Daoy (cell line): ENCODE measurements around the gene HACL1. TPM values are rescaled to one million over a fixed set of nuclear protein-coding genes. Genes with fewer than 3 reads are reported as not detected.
A peak's percentile ranks its signal among the peaks of the same experiment; 100 is the strongest.

Experiments
- DNase-seq: peaks from one replicate; pipeline ENCODE4 v3.0.0-alpha.2; 2015; ENCODE audit warnings: low read depth
- total RNA-seq: library from RNA; depleted of rRNA; stranded (reverse); fragments of >200 nt; shearing (Covaris generic); gene quantifications from 2 replicates; pipeline ENCODE4 v1.2.3, GENCODE V29; 2014; rRNA removed

HACL1 gene
- 26.4 and 34.6 TPM in 2 replicates for total RNA-seq

DNA sequence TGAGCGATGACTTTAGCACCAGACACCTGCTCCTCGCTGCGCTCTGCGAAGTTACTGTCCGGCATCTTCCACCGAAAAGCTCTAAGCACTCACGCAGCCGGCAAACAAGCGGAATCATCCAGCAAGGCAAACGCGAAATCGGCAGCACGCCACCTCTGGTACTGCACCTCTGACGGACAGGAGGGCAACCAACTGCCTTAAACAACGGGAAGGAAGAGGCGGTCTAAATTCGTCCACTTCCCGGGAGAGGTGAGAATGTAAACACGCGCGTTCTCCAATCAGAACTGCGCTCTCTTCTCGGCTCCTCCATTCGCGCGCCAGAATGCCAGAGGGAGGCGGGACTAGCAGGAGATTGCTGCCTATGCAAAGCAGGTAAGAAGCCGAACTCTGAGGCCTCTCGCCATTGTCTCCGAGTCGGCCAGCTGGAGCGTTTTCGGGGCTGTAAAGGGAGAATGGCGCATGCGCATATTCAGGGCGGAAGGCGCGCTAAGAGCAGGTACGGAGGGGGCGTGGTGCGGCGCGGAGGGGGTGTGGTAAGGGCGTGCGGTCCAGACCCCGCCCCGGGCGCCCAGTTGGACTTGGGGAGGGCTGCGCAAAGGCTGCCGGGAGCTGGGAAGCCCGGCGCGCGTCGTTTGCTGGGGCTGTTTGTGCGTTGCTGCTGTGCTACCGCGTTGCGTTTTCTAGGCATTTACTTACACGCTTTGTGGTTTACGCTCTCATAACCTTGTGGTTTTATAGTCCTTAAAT is at the start of gene HACL1, which contains the start of gene BTD:
Gene HACL1, minus strand, starts transcription at position 171 of the 747 bp plus-strand sequence. Its CDS starts 106 bp downstream, at position 65.
Gene BTD, plus strand, starts transcription at position 347 of the 747 bp plus-strand sequence. CDS start 33,695 bp downstream, outside the sequence.
- peak; percentile 98 for DNase-seq

DNA sequence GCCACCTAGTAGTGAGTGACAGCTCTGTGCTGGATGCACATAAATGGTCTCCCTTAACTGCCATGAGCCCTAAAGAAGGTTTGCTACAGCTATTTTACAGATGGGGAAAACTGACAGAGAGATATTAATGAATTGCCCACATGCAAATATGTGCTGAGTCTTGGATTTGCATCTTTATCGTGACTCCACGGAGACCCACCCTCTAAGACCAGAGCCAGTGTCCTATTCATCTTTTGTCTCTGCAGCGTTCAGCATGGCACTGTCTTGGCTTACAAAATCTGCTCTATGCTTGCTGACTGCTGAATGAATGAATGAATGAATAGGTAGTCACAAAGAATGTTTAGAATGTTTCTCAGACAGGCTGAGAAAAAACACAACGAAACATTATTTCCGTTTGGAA is 48.5 kb upstream of the HACL1 start:
- DNase-seq, result no peak

DNA sequence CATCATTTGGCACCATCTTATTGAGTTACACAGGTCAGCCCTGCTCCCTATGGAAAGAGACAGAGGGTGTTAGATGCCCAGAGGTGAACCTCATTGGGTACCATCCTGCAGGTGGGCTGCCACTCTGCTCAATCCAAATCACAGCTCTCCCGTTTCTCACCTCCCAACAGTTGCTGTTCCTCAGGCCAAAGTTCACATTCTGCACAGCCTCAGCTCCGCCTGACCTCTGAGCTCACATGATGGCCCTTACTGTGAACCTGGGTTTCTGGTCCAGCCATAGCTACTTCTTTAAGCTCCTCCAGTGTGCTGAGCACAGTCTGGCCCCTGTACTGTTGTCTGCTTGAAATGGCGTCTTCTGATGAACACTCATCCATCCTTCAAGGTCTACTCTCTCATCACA is 48.0 kb upstream of the HACL1 start:
- no peak for DNase-seq

DNA sequence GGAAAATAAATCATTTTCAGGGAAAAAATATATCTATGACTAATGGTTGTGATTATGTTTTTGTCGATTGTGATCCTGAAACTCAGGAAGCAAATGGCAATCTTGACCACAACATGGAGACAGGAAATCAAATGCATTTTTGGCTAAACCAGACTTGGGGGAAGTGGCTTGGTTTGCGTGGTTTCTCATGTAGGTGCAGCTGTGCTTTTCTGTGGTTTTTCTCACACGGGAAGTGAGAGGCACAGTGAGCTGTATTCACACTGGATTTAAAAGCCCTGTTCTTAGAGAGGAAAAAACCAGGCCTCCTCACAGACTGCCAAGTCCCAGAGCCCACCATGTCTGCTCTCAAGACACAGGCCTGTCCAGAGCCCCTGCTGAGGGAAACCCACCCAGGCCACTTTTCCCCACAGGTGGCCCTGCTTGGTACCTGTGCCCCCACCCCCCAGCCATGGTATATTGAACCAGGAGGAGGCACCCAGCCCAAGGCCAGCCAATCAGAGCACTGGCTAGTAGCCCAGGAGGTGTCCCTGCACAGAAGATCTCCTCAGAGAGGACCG is 46.3 kb upstream of the HACL1 start:
- peak; percentile 91 for DNase-seq

DNA sequence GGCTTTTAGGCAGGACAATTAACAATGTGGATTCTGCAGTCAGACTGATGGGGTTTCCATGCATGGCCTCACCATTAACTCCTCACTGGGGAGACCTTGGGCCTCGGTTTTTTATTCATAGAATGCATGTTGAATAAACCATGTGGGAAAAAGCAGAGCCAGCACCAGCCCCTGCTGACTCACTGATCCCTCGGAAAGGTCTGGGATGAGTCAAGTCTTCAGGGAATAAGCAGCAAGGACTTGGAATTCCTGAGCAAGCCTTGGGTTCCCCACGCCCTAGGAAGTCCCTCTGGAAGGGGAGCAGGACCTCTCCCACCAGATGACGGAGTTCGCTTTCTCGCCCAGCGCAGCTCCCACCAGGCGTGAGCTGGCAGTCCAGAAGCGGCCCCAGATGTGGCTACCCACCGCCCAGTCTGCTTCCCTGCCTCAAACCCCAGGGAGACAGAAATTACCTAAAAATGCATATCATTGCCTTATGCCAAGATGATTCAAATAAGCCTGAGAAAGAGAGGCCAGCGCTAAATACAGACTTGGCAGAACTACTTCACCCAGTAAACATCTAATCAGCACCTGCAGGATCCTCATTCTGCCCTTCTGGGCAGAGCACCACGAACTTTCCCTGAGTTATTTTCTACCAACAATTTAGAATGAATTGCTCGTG is 45.6 kb upstream of the HACL1 start:
- DNase-seq, result peak; percentile 95

DNA sequence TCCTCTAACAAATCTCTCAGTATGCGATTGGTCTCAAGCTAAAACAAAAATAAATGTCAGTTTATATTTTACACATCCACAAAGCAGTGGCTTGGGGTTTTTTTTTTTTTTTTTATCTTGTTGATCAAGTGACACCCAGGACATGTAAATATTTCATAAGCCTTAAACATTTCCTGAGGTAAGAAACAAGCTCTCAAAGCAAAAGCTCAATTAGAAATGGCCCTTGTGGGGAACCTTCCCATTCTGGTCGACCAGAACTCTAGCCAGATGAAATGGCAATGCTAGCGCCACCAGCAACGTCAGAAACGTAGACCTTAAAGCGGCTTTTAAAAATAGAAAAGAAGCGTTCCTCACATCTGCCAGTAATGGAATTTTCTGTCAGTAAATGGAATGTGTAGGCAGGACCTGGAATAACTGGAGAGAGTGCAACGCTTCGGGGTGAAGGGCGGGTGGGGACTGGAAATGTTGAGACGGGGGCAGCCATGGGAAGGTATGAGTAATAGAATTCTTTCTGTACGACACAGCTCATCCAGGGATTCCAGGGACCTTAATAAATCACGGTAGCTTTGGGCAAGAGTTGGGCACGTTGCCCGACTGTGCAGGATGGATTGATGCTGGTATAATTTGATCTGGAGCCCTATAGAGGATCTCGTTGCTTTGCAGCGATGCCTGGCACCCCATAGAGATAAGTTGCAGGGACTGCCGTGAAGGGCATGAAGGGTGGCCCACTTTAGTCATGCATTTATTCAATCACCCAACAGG is 44.6 kb upstream of the HACL1 start:
- peak; percentile 91 for DNase-seq

DNA sequence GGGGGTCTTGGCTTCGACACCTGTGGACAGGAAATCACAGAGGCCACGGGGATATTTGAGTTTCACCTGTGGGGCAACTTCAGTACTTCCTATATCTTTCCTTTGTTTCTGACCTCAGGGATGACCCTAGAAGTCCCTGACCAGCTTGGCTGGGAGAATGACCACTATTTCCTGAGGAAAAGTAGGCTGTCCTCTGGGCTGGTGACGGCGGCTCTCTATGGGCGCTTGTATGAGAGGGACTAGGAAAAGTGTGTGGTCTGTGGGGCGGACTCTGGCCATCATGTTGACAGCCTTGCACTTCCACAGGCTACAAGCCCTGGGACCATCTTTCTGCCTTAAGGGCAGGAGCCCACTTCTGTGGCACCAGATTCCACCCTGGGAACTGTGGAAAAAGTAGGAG is 43.9 kb upstream of the HACL1 start:
- DNase-seq, result no peak

DNA sequence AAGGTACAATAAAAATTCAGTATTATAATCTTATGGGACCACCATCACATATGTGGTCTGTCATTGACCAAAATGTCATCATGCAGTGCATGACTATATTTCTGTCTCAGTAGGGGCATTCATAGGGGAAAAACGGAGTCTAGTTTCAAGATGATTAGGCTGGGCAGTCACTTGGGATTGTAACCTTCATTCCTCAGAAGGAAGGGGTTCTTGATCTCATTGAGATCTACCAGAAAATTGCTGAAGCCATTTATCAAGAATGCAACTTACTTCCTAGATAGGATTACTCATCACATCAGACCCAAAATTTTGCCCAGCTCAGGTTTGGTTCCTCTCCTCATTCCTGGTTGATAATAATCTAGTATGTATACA is 37.5 kb upstream of the HACL1 start:
- no peak for DNase-seq

DNA sequence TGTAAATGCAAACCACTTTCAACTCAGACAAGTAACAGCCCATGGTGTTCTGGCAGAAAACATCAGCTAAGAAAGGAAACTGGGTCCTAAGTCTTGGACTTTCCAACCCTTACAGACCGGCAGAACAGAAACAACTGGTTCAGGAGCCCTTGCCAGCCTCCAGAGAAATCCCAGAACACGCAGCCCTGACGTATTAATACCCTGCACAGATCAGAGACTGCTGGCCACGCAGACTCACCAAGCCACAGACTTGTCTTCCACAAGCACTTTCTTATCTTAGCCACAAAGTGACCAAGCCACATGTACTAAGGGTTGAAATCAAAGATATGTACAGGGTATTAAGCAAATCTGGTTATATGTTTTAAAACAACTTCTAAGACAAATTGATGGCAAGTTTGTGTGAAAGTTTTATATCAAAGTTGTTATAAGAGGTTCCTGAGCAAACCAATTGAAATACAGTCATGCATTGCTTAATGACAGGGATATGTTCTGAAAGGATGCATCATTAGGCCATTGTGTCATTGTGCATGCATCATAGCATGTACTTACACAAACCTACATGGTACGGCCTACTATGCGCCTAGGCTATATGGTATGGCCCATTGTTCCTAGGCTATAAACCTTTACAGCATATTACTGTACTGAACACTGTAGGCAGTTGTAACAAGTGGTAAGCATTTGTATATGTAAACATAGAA is 37.0 kb upstream of the HACL1 start:
- no peak for DNase-seq

DNA sequence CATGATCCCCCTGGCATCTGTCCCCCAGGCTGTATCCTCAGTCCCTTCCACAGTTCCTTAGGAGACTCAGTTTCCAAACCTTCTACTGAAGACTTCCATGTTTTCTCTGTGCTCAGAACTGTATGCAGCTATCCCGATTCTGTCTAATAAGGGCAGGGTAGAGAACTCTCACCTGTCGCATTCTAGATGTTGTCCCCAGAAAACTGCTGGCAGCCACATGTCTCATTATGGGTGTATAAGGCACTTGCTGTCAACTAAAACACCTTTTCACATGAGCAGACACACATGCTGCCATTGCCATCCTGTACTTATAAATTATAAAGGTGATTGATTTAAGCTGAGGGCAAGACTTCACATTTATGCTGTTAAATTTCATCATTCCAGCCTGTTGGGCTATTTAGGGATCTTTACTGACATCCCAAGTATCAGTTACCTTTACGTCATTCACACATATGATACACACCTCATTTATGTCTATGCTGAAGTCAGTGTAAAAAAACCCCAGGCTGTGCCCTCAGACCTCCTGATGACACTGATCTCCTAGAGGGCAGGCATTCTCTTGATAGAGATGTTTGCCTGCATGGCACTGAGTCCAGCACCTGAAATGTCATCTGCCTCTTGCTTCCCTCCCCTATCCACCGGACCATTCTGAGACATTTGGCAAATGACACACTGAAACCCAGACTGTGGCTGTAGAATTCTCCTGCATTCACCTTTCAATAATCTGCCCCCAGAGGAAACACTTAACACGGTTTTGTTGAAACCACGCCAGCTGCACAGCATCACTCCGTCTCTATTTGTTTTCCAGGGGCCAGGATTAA is 36.0 kb upstream of the HACL1 start:
- peak; percentile 28 for DNase-seq

DNA sequence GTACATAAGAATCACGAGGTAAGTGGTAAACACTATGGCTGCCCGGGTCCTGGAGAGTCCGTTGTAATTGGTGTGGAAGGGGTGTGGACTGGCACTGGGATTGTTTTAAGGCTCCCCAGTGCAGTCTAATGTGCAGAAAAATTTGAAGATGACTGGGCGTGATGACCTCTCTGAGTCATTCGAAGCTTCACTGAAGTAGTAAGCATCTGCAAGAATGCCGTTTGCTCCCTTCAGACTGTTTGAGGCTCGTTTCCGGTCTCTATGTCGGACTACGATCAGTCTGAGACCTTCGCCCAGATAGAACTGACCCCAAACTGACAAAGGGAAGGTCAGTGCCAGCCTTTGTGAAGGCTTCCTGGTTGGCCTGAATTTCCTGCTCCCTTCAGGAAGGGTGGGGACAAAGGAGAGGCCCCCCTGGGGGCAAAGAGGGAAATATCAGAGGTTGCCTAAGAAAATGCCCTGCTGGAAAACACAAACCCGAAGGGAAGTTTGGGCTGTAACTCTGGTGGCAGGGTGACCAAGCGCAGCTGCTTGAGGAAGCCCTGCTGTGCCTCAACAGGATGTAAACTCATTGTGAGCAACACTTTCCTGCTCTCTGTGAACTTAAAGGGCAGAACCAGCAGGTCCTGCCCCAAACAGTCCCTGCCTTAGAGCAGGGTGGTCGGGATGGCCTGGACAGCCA is 34.8 kb upstream of the HACL1 start:
- peak; percentile 81 for DNase-seq

DNA sequence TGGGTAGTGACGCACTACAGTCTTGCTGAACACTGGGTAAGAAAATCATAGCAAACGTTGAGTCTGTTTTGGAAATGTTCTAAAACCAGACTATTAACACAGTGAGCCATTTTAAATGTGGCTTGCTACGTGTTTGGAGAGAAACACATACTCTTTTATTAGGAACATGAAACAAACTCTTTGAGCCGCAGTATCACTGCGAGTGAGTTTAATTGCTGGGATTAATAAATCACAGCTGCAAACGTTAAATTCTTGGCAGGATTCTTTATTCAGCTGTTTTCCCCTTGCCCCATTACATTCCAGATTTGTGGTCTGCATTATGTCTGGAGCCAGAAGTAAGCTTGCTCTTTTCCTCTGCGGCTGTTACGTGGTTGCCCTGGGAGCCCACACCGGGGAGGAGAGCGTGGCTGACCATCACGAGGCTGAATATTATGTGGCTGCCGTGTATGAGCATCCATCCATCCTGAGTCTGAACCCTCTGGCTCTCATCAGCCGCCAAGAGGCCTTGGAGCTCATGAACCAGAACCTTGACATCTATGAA is 33.8 kb upstream of the HACL1 start:
- peak; percentile 22 for DNase-seq

DNA sequence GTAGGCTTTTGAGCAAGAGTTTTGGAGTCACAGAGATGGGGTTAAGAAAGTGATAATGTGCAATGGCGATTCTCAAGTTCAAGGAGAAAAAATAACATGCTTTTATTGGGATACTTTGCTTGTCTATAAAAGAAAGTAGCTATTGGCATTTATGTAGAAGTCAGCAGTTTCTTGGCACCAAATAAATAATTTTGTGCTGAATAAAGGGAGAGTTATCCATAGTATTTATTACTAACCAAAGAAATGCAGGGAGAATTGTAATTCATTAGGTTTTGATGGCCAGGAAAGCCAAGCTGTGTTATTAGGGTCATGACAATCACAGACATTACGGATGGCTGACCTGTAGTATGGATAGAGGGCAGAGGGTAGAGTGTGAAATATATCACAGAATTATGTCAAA is 33.3 kb upstream of the HACL1 start:
- no peak for DNase-seq

DNA sequence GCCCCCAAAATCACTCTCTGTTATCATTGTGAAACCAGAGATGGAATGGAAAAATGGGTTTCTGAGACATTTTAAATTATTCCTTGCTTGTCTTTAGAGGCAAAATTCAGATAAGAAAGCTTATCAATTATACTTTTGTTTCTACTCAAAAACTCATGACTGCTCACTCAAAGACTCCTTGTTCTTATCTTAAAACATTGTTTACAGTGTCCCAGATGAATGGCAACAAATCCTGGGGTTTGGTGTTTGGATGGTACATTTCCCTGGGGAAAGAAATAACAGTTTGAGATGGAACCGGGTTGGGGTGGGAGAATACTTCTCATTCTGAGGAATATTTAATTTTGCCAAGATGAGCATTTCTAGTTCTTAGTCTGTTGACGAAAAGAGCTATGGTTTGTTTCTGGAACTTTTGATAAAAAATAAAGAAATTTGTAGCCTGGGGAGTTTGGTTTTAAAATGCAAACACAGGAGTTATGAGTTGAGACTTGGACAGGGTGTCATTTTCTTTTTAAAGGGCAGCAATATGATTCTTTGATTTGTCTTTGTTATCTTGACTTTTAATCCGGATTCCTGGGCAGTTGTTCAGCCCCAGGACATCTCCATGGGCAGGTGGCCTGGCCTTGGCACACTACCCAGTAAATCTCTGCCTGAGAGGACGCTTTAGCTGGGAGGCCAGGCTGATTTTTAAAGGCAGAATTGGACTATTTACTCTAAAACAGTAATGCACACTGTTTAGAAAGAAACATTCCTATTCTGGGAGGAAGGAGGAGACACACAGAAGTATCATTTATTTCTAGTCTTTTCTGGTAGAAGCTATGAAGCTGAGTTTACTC is 32.6 kb upstream of the HACL1 start:
- DNase-seq, result peak; percentile 43

DNA sequence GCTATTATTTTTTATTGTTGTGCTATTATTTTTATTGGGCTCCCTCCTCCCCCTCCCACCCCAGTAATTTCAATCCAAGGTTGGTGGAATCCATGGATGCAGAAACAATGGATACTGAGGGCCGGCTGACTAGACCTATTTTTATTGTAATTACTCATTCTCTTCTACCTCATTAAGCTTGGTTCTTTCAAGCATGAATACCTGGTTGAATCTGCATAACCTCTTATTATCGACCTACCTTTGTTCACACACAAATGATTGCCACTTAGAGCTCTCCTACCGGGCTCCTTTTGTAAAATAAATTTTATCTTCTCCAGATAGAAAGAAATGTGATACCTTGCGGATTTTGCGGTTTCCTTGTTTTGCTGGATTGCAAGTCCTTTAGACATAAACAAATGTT is 31.8 kb upstream of the HACL1 start:
- no peak for DNase-seq

DNA sequence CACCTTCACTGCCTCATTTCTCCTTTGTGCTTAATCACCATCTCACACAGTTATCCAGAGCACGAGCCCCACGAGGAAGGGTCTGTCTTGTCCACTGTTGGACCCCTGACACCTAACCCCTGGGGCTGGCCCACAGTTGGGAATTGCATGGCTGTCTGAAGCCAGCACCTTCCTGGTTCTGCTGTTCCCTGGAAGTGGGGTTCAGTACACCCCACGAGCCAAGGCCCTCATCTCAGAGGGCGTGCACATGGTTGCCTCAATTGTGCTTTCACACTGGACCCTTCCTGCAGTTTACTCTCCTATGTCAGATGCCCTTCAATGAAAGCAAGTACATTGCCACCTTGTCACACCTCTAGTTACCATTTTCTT is 30.8 kb upstream of the HACL1 start:
- DNase-seq, result no peak

DNA sequence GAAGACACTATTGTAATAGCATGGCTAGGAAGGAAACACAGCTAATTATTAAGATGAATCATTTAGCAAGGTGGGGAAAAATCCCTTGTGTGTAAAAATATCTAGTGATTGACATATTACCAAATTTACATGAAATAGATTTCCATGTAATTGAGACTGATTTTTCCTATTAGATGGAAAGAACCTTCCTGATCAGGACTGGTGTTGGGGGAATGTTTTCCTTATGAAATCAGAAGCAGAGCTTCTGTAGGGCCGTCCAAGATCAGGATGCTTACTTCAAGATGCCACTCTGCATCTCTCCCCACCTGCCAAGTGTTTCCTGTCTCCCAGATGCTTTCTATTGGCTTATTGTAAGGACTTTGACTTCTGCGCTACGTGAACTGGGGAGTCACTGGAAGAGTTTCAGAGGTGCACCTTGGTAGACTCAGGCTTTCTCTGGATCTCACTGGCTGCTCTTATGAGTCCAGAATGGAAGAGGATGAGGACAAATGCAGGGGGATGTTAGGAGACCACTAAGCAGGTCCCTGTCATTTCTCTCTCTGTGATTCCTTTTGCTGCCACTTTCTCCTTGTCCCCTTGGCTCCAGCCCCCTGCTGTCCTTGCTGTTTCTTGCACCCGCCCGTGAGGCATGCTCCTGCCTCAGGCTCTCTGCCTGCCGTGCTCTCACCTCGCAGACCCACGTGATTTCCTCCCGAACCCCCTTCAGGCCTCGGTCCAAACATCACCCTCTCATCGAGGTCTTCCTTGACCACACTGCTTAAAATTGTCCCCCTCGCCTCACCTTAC is 30.2 kb upstream of the HACL1 start:
- DNase-seq, result no peak
